Activated CD4-positive, alpha-beta memory T cell treated with anti-CD3 and anti-CD28 coated beads, Interleukin-2, amount 10 ng/mL, durations not matched to agents 7 days and 5 days (primary cell): ENCODE results near the gene DGKG. TPM values are rescaled to one million over a fixed set of nuclear protein-coding genes. Genes with fewer than 3 reads are reported as not detected.

Experiments
- CTCF ChIA-PET: fragments of 350-600 bp; sonication (Branson Sonifier 250); formaldehyde crosslinking; loops from one replicate; lab custom pipeline; 2021; ENCODE audit warnings: antibody characterized with exemption, inconsistent platforms; lab: Charles Lee
- POLR2A ChIA-PET: fragments of 350-600 bp; sonication (Branson Sonifier 250); formaldehyde crosslinking; loops from one replicate; lab custom pipeline; 2021; ENCODE audit warnings: antibody characterized with exemption; lab: Charles Lee
- DNase-seq: peaks from one replicate; pipeline ENCODE4 v3.0.0-alpha.2; 2020
- H3K27ac Mint-ChIP-seq: one replicate; pipeline ENCODE4 v1.8.0; 2021; ENCODE audit warnings: mild to moderate bottlenecking, mixed read lengths
- H3K27me3 Mint-ChIP-seq: one replicate; pipeline ENCODE4 v1.8.0; 2021; ENCODE audit warnings: mixed read lengths
- H3K36me3 Mint-ChIP-seq: one replicate; pipeline ENCODE4 v1.8.0; 2021; ENCODE audit warnings: low read depth, mixed read lengths
- H3K4me1 Mint-ChIP-seq: one replicate; pipeline ENCODE4 v1.8.0; 2021; ENCODE audit warnings: mixed read lengths
- H3K4me3 Mint-ChIP-seq: one replicate; pipeline ENCODE4 v1.8.0; 2021; ENCODE audit warnings: mild to moderate bottlenecking, mixed read lengths
- H3K9me3 Mint-ChIP-seq: one replicate; pipeline ENCODE4 v1.8.0; 2021; ENCODE audit warnings: mixed read lengths
- total RNA-seq, 2 experiments: library from RNA; stranded (reverse); gene quantifications; one replicate each; pipeline ENCODE4 v1.2.3, GENCODE V29; 2021

DGKG gene
- total RNA-seq, 2 experiments from 2014 or later: 0.13 to 0.58 TPM

GRCh38 chr3:186212611-186213010, 149.4 kb downstream of the DGKG start:
- no peak overlapping the region for H3K4me3 Mint-ChIP-seq
- ChIA-PET POLR2A (interaction anchor here (0.6 kb wide), 1 partner anchor 625 kb away, joined by 4 read pairs; no protein-coding TSS in a partner anchor), CTCF (no interaction called here)
- H3K27ac Mint-ChIP-seq: no peak overlapping the region
- no peaks in the 10 kb centered on the region for H3K36me3 Mint-ChIP-seq
- H3K27me3 Mint-ChIP-seq: peaks cover 12% of the 10 kb centered on the region
- DNase-seq: no peak
- peaks cover 10% of the 10 kb centered on the region for H3K4me1 Mint-ChIP-seq
- H3K9me3 Mint-ChIP-seq: no peaks in the 10 kb centered on the region

- Mint-ChIP-seq H3K4me3 (no peak overlapping the region), H3K36me3 (no peaks in the 10 kb centered on the region), H3K9me3 (no peaks in the 10 kb centered on the region), H3K27me3 (peaks cover 12% of the 10 kb centered on the region), H3K4me1 (no peaks in the 10 kb centered on the region), H3K27ac (no peak overlapping the region)
- ChIA-PET POLR2A (no interaction called here), CTCF (no interaction called here)
- no peak for DNase-seq
These were observed 151.1 kb downstream of the DGKG start for GRCh38 chr3:186210852-186211500.

DNA sequence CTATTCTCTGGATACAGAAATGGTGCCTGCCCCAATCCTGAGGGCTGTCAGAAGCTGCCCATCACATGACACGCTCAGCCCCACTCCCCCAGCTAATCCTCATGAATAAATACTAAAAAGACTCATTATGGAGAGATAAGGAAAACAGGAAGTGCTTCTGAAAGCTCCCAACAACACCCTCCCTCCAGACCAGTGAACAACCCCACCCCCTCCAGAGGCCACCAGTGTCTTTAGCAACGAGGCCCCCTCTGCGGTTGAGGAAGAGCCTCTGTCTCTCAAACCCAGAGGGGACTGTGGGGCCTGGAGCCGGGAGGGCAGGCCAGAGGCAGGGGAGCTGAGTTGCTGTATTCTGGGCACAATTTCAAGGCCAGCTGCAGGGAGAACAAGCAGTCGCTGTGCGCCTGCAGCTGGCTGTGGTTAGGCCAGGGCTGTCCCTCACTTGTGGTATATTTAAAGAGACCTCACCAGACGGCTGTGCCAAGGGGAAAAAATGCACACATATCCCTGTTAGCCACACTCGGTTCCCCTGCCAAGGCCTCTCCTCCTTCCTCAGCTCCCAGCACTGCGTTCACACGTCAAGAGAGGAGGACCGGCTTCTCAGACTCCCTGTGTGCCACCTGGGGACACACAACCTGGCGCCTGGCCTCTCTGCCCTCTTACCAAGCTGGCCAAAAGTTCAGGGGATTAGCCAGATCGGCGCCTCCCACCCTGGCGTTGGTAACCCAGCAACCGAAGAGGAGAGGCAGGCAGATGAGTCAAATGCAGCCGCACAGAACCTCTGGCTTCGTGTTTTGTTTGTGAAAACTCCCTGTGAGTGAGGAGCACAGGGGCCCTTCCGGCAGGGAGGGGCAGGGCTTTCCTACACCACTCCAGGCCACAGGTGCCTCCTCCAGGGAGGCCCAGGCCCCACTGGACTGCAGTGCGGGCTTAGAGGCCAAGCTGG, 152.0 kb downstream of the DGKG start:
- Mint-ChIP-seq H3K4me1 (no peaks in the 10 kb centered on the region), H3K36me3 (no peaks in the 10 kb centered on the region), H3K27ac (no peak overlapping the region), H3K9me3 (no peaks in the 10 kb centered on the region), H3K4me3 (no peak overlapping the region), H3K27me3 (peaks cover 9% of the 10 kb centered on the region)
- CTCF ChIA-PET: no interaction called here
- no peak for DNase-seq
- POLR2A ChIA-PET: no interaction called here

DNA sequence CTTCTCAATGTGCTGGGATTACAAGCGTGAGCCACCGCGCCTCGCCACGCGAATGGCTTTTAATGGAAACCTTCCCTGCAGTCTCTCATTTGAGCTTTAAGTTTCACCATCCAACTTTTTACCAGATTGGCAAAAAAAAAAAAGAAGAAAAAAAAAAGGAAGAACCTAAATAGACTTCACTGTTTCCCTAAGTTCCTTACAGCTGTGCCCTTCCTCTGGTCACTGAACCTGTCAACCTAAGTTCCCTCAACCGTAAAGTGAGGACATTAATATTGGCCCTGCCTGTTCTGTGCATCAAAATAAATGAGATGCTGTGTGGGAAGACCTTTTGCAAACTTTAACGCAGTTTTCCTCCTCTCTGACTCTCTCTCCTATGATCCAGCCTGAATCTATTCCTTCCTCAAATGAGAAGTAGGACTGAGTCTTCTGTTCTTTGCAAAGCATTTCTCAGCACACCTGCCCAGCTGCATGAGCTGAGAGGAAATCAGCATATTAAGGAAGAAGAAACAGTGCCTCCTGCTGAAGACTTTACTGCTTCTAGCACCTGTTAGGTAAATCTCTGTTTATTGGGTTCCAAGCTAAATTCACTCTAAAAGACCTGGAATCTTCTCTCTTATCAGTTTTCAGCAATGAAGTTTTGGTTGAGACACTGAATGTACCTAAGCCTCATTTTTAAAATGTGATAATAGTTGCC, 153.6 kb downstream of the DGKG start:
- ChIA-PET POLR2A (no interaction called here), CTCF (interaction anchor here (0.8 kb wide), 1 partner anchor 230 kb away, joined by 3 read pairs; no protein-coding TSS in a partner anchor)
- no peaks in the 10 kb centered on the region for H3K9me3 Mint-ChIP-seq
- peaks cover 4% of the 10 kb centered on the region for H3K27me3 Mint-ChIP-seq
- H3K4me3 Mint-ChIP-seq: no peak overlapping the region
- DNase-seq: no peak
- no peaks in the 10 kb centered on the region for H3K4me1 Mint-ChIP-seq
- H3K27ac Mint-ChIP-seq: no peak overlapping the region
- no peaks in the 10 kb centered on the region for H3K36me3 Mint-ChIP-seq

DNA sequence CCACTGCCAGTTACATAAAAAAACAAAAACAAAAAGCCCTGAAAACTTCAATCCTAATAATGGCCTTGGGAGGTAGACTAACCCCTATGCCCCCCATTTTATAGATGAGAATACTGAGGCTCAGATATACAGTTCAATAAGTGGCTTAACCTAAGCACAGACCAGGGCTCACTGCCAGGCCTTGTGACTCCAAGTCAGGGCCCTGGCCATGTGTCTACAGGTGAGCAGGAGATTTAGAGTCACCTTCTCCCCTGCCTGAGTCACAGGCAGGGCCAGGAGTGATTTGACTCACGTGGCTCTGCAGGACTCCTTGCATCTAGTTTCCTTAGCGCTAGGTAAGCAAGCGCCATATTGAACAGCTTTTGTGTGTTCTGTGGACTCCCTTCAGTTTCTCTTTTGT, 154.5 kb downstream of the DGKG start:
- H3K4me1 Mint-ChIP-seq: no peaks in the 10 kb centered on the region
- no peaks in the 10 kb centered on the region for H3K9me3 Mint-ChIP-seq
- peaks cover 7% of the 10 kb centered on the region for H3K27me3 Mint-ChIP-seq
- ChIA-PET POLR2A (no interaction called here), CTCF (no interaction called here)
- DNase-seq: no peak
- no peak overlapping the region for H3K4me3 Mint-ChIP-seq
- no peak overlapping the region for H3K27ac Mint-ChIP-seq
- H3K36me3 Mint-ChIP-seq: no peaks in the 10 kb centered on the region

DNA sequence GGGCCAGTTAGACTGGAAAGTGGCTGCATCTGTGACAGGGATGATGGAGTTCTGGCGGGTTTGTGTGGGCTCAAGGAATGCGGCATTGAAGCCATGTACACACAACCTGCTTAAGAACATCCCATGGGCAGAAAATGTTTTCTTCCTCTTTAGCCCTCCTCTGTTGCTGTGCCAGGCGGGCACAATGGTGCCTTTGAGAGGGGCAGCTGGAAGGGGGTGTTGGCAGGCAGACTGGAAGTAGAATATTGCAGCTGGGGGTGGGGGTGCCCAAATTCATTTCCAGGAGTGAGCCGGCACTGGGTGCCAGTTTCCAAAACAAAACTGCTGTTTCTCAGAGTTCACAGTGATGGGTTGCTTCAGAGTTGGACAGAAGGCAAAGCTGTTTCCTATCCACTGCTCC, 161.3 kb downstream of the DGKG start:
- ChIA-PET CTCF (no interaction called here), POLR2A (no interaction called here)
- H3K4me3 Mint-ChIP-seq: no peak overlapping the region
- H3K27me3 Mint-ChIP-seq: peaks cover 15% of the 10 kb centered on the region
- H3K27ac Mint-ChIP-seq: no peak overlapping the region
- H3K36me3 Mint-ChIP-seq: no peaks in the 10 kb centered on the region
- no peaks in the 10 kb centered on the region for H3K9me3 Mint-ChIP-seq
- H3K4me1 Mint-ChIP-seq: no peaks in the 10 kb centered on the region
- DNase-seq: no peak

DNA sequence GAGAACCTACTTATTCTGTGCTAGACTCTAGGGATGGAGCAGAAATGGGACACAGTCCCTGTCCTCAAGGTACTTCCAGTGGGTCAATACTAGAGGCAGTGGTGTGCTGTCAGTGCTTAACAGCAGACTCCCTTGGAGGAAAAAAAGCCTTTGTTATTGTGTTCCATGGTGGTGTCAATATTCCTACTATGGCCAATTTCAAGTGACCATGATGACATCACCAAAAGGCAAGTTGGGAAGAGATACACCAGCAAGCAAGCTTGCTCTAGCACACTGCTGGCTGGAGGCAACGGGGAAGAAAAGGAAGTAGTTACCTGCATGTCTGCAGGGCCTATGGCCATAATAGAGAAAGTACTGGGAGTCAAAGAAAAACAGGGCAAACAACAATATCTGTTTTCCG, 163.6 kb downstream of the DGKG start:
- Mint-ChIP-seq H3K4me1 (no peaks in the 10 kb centered on the region), H3K9me3 (no peaks in the 10 kb centered on the region), H3K27ac (no peak overlapping the region), H3K36me3 (no peaks in the 10 kb centered on the region), H3K27me3 (peaks cover 31% of the 10 kb centered on the region), H3K4me3 (no peak overlapping the region)
- ChIA-PET CTCF (interaction anchor here (0.6 kb wide), 1 partner anchor 166 kb away, joined by 3 read pairs; no protein-coding TSS in a partner anchor), POLR2A (no interaction called here)
- DNase-seq: no peak

GRCh38 chr3:186194451-186194811, 167.6 kb downstream of the DGKG start:
- Mint-ChIP-seq H3K27me3 (peaks cover 52% of the 10 kb centered on the region), H3K27ac (no peak overlapping the region), H3K4me3 (no peak overlapping the region), H3K9me3 (no peaks in the 10 kb centered on the region), H3K36me3 (no peaks in the 10 kb centered on the region), H3K4me1 (no peaks in the 10 kb centered on the region)
- CTCF ChIA-PET: no interaction called here
- no peak for DNase-seq
- POLR2A ChIA-PET: no interaction called here

DNA sequence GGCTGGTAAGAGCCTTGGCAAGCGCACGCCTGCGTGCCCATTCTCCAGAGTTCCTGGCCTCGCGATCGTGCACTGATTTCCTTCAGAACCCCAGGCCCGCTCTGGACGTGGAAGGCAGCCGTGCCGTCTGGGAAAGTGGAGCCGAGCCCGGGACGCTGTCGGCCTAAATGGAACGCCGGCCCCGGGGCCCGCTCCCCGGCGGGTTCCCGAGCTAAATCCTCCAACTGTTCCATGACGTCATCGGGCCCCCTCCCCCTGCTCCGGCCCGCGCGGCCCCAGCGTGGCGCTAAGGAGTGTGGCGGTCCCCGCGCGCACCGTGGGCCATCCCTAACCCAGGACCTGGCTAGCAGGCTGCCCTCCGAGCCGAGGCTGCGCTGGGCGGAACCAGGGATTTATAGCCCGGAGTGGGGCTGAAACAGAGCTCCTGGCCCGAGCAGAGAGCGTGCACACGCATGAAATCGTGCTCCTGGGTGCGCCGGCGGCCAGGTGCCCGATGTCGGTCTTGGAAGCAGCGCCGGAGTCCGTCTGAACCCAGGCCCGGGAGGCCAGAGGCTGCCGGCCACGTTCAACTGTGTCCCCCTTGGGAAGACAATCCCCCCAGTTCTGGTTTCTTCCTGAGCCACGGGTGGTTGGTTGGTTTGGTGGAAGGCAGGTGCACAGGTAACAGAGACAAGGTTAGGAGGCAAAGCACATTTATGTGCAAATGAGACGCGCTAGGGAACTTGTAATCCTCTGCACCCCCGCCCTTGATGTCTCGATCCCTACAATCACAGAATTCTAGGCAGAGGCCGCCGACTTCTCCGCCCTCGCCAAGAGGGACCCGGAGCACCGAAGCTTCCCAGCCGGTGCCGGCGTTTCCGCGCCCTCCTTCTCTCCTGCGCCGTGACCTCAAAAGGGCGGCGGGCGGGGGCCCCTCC, 168.2 kb downstream of the DGKG start:
- CTCF ChIA-PET: no interaction called here
- DNase-seq: no peak
- H3K27me3 Mint-ChIP-seq: peaks cover 54% of the 10 kb centered on the region
- no peaks in the 10 kb centered on the region for H3K9me3 Mint-ChIP-seq
- no peak overlapping the region for H3K4me3 Mint-ChIP-seq
- H3K27ac Mint-ChIP-seq: no peak overlapping the region
- no peaks in the 10 kb centered on the region for H3K4me1 Mint-ChIP-seq
- POLR2A ChIA-PET: no interaction called here
- H3K36me3 Mint-ChIP-seq: no peaks in the 10 kb centered on the region

GRCh38 chr3:186192823-186193222, 169.2 kb downstream of the DGKG start:
- no peak overlapping the region for H3K27ac Mint-ChIP-seq
- H3K36me3 Mint-ChIP-seq: no peaks in the 10 kb centered on the region
- no peaks in the 10 kb centered on the region for H3K9me3 Mint-ChIP-seq
- no peak for DNase-seq
- H3K4me3 Mint-ChIP-seq: no peak overlapping the region
- H3K4me1 Mint-ChIP-seq: no peaks in the 10 kb centered on the region
- peaks cover 56% of the 10 kb centered on the region for H3K27me3 Mint-ChIP-seq
- ChIA-PET CTCF (no interaction called here), POLR2A (no interaction called here)

DNA sequence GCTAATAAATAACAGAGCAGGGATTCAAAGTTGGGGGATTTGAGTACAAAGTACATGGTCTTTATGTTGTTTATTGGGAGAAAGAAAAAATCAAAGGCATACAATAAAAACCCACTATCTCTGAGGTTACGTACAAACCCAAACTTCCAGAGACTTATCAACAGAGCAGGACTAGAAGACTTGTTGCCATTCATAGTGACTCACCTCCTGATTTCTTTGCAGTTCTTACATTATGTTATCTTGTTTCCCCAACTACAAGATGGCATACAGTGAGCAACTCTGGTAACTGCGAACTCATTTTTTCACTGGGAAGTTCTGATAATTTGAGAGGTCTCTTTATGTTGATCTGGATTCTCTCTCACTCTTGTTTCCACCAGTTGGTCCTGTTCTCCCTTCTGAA, 172.5 kb downstream of the DGKG start:
- DNase-seq: no peak
- no peak overlapping the region for H3K4me3 Mint-ChIP-seq
- ChIA-PET POLR2A (no interaction called here), CTCF (interaction anchor here (1.0 kb wide), 1 partner anchor 246 kb away, joined by 3 read pairs; no protein-coding TSS in a partner anchor)
- peaks cover 58% of the 10 kb centered on the region for H3K27me3 Mint-ChIP-seq
- no peak overlapping the region for H3K27ac Mint-ChIP-seq
- no peaks in the 10 kb centered on the region for H3K36me3 Mint-ChIP-seq
- H3K9me3 Mint-ChIP-seq: no peaks in the 10 kb centered on the region
- H3K4me1 Mint-ChIP-seq: peaks cover 13% of the 10 kb centered on the region

GRCh38 chr3:186187401-186188275, 174.4 kb downstream of the DGKG start:
- Mint-ChIP-seq H3K4me1 (peaks cover 13% of the 10 kb centered on the region), H3K27ac (no peak overlapping the region), H3K9me3 (no peaks in the 10 kb centered on the region), H3K4me3 (no peak overlapping the region), H3K27me3 (peaks cover 44% of the 10 kb centered on the region), H3K36me3 (no peaks in the 10 kb centered on the region)
- POLR2A ChIA-PET: no interaction called here
- CTCF ChIA-PET: no interaction called here
- no peak for DNase-seq
